Trophoblast cell (in vitro differentiated cells and primary cell): ENCODE data around the gene GALNT9.

Experiments used
- DNase-seq, 2 donors: peaks; one replicate each; pipeline ENCODE4 v3.0.0-alpha.2; 2016
- H2AFZ ChIP-seq: 2 replicates; pipeline ENCODE4 v1.6.1; 2013; ENCODE audit warnings: low read length, moderate library complexity, mild to moderate bottlenecking; ENCODE audit not compliant: insufficient read depth, poor library complexity
- H2AK5ac ChIP-seq: 2 replicates; pipeline ENCODE4 v1.6.1; 2013; ENCODE audit warnings: mild to moderate bottlenecking, low read length
- H2BK120ac ChIP-seq: 2 replicates; pipeline ENCODE4 v1.6.1; 2013; ENCODE audit warnings: low read length, mild to moderate bottlenecking, moderate library complexity; ENCODE audit not compliant: insufficient read depth, poor library complexity
- H2BK12ac ChIP-seq: 2 replicates; pipeline ENCODE4 v1.6.1; 2013; ENCODE audit warnings: mild to moderate bottlenecking, low read length, moderate library complexity
- H2BK5ac ChIP-seq: 2 replicates; pipeline ENCODE4 v1.6.1; 2013; ENCODE audit warnings: low read length, low read depth, moderate library complexity, mild to moderate bottlenecking; ENCODE audit not compliant: poor library complexity
- H3K14ac ChIP-seq: 2 replicates; pipeline ENCODE4 v1.6.1; 2013; ENCODE audit warnings: mild to moderate bottlenecking, low read length
- H3K18ac ChIP-seq: 2 replicates; pipeline ENCODE4 v1.6.1; 2013; ENCODE audit warnings: mild to moderate bottlenecking, low read length
- H3K23ac ChIP-seq: 2 replicates; pipeline ENCODE4 v1.6.1; 2013; ENCODE audit warnings: low read length
- H3K27ac ChIP-seq: 2 replicates; pipeline ENCODE4 v1.5.1; 2013; ENCODE audit warnings: low read depth, mild to moderate bottlenecking, inconsistent platforms, low read length, moderate library complexity
- H3K27me3 ChIP-seq: 2 replicates; pipeline ENCODE4 v1.6.1; 2013; ENCODE audit warnings: inconsistent platforms, mild to moderate bottlenecking, low read length, moderate library complexity; ENCODE audit not compliant: insufficient read depth
- H3K36me3 ChIP-seq, 2 experiments: 1 replicate in 1 of 2; 2 replicates in 1 of 2; pipeline ENCODE4 v1.6.1; 2013; ENCODE audit warnings: low read length in 2 of 2, mild to moderate bottlenecking in 2 of 2, moderate library complexity in 1 of 2; ENCODE audit not compliant: insufficient read depth in 2 of 2, control insufficient read depth in 1 of 2
- H3K4ac ChIP-seq: 2 replicates; pipeline ENCODE4 v1.6.1; 2013; ENCODE audit warnings: low read depth, mild to moderate bottlenecking, low read length, moderate library complexity
- H3K4me1 ChIP-seq, 2 experiments: 1 replicate in 1 of 2; 2 replicates in 1 of 2; pipeline ENCODE4 v1.6.1; 2013; ENCODE audit warnings: low read length in 2 of 2, mild to moderate bottlenecking in 2 of 2, moderate library complexity in 1 of 2; ENCODE audit not compliant: insufficient read depth in 2 of 2, control insufficient read depth in 1 of 2
- H3K4me2 ChIP-seq: 2 replicates; pipeline ENCODE4 v1.6.1; 2013; ENCODE audit warnings: inconsistent platforms, mild to moderate bottlenecking, low read length, moderate library complexity
- H3K4me3 ChIP-seq: 2 replicates; pipeline ENCODE4 v1.5.1; 2013; ENCODE audit warnings: mild to moderate bottlenecking, low read depth, low read length, inconsistent platforms
- H3K79me1 ChIP-seq: one replicate; pipeline ENCODE4 v1.6.1; 2013; ENCODE audit warnings: low read length
- H3K79me2 ChIP-seq: 2 replicates; pipeline ENCODE4 v1.6.1; 2013; ENCODE audit warnings: low read length, mild to moderate bottlenecking; ENCODE audit not compliant: control insufficient read depth, insufficient read depth, poor library complexity
- H3K9ac ChIP-seq: 2 replicates; pipeline ENCODE4 v1.6.1; 2013; ENCODE audit warnings: mild to moderate bottlenecking, low read length
- H3K9me3 ChIP-seq: 2 replicates; pipeline ENCODE4 v1.6.1; 2013; ENCODE audit warnings: low read depth, mild to moderate bottlenecking, control low read depth, inconsistent platforms, low read length; ENCODE audit not compliant: insufficient read depth
- H4K12ac ChIP-seq: 2 replicates; pipeline ENCODE4 v1.6.1; 2013; ENCODE audit warnings: low read depth, mild to moderate bottlenecking, low read length, moderate library complexity
- H4K8ac ChIP-seq: 2 replicates; pipeline ENCODE4 v1.6.1; 2013; ENCODE audit warnings: low read depth, mild to moderate bottlenecking, low read length, moderate library complexity
- H4K91ac ChIP-seq: one replicate; pipeline ENCODE4 v1.6.1; 2013; ENCODE audit warnings: low read depth, mild to moderate bottlenecking, low read length, moderate library complexity
- WGBS: extraction: QIAGEN DNeasy Blood & Tissue Kit; methylation state at CpG from one replicate; pipeline ENCODE4 v1.1.7; 2013; ENCODE audit warnings: missing lambda C conversion rate; ENCODE audit not compliant: insufficient read length, insufficient coverage; ENCODE audit errors: extremely low coverage; 5-methylcytosine and 5-hydroxymethylcytosine counted together

The GALNT9 gene

GRCh38 chr12:132173135-132174014 is 156.0 kb downstream of the GALNT9 start:
- Histone ChIP-seq H3K14ac (no peak overlapping the region), H3K4me2 (no peak overlapping the region), H4K91ac (no peak overlapping the region), H2AFZ (no peak overlapping the region), H2AK5ac (no peak overlapping the region), H2BK12ac (no peak overlapping the region), H3K9me3 (no peaks in the 10 kb centered on the region), H3K9ac (no peak overlapping the region), H3K27me3 (no peaks in the 10 kb centered on the region), H3K79me1 (no peaks in the 10 kb centered on the region), H3K18ac (no peak overlapping the region), H3K4me3 (no peak overlapping the region), H4K12ac (no peak overlapping the region), H3K4ac (no peak overlapping the region), H4K8ac (no peak overlapping the region), H2BK120ac (no peak overlapping the region), H3K23ac (no peak overlapping the region), H3K79me2 (no peaks in the 10 kb centered on the region), H3K27ac (no peak overlapping the region), H2BK5ac (no peak overlapping the region), H3K36me3 (no peaks in the 10 kb centered on the region), H3K4me1 (peaks cover 0 to 5% of the 10 kb centered on the region in 2 experiments)
- WGBS = no CpG with 5 or more reads among the region's 35 CpGs
- no peak for DNase-seq

GRCh38 chr12:132172619-132173018 is 156.8 kb downstream of the GALNT9 start:
- H3K79me1 ChIP-seq = no peaks in the 10 kb centered on the region
- H4K91ac ChIP-seq = no peak overlapping the region
- H3K4me1 ChIP-seq = peaks cover 0 to 5% of the 10 kb centered on the region in 2 experiments
- H2BK5ac ChIP-seq = no peak overlapping the region
- H4K12ac ChIP-seq = no peak overlapping the region
- H3K27me3 ChIP-seq = no peaks in the 10 kb centered on the region
- no peak overlapping the region for H3K14ac ChIP-seq
- H3K23ac ChIP-seq = no peak overlapping the region
- no peak overlapping the region for H2AK5ac ChIP-seq
- H3K4me2 ChIP-seq = no peak overlapping the region
- H2BK120ac ChIP-seq = no peak overlapping the region
- H4K8ac ChIP-seq = no peak overlapping the region
- H2BK12ac ChIP-seq = no peak overlapping the region
- WGBS = no CpG with 5 or more reads among the region's 15 CpGs
- H3K79me2 ChIP-seq = no peaks in the 10 kb centered on the region
- no peak overlapping the region for H3K27ac ChIP-seq
- H3K36me3 ChIP-seq = no peaks in the 10 kb centered on the region
- H3K18ac ChIP-seq = no peak overlapping the region
- no peak overlapping the region for H2AFZ ChIP-seq
- H3K4ac ChIP-seq = no peak overlapping the region
- DNase-seq = no peak
- H3K9ac ChIP-seq = no peak overlapping the region
- H3K4me3 ChIP-seq = no peak overlapping the region
- no peaks in the 10 kb centered on the region for H3K9me3 ChIP-seq

DNA sequence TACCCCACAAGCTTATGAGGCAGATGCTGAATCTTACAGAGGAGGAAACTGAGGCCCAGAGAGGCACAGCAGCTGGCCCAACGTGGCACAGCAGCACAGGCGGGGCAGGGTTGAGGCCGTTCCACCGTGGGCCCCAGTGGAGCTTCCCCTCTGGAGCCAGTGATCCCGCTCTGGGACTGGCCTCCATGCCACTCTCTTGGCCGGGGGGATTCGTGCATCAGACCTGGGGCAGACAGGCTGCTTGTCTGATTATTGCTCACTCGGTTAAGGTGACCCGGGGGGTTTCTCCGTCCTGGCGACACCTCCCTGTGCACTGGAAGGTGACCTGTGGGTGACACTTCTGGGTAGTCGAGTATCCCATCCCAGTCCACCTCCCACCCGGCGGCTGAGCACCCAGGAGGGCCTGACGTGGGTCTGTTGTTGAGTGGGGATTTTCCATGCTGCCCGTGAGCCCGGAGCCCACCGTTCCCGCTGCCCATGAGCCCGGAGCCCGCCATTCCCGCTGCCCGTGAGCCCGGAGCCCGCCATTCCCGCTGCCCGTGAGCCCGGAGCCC is 157.3 kb downstream of the GALNT9 start:
- H3K79me1 ChIP-seq = no peaks in the 10 kb centered on the region
- H3K36me3 ChIP-seq = no peaks in the 10 kb centered on the region
- no peak overlapping the region for H2BK12ac ChIP-seq
- H2BK120ac ChIP-seq = no peak overlapping the region
- peaks cover 2% of the 10 kb centered on the region for H3K9me3 ChIP-seq
- no peak overlapping the region for H4K8ac ChIP-seq
- H3K4me1 ChIP-seq = peaks cover 0 to 5% of the 10 kb centered on the region in 2 experiments
- no peak overlapping the region for H3K4me2 ChIP-seq
- H3K9ac ChIP-seq = no peak overlapping the region
- no peak overlapping the region for H3K23ac ChIP-seq
- H3K79me2 ChIP-seq = no peaks in the 10 kb centered on the region
- H2AFZ ChIP-seq = no peak overlapping the region
- WGBS = no CpG with 5 or more reads among the region's 28 CpGs
- H3K14ac ChIP-seq = no peak overlapping the region
- DNase-seq = no peak
- no peak overlapping the region for H3K18ac ChIP-seq
- H4K91ac ChIP-seq = no peak overlapping the region
- H2AK5ac ChIP-seq = no peak overlapping the region
- H4K12ac ChIP-seq = no peak overlapping the region
- H3K27me3 ChIP-seq = no peaks in the 10 kb centered on the region
- no peak overlapping the region for H3K4ac ChIP-seq
- H3K27ac ChIP-seq = no peak overlapping the region
- H2BK5ac ChIP-seq = no peak overlapping the region
- no peak overlapping the region for H3K4me3 ChIP-seq

DNA sequence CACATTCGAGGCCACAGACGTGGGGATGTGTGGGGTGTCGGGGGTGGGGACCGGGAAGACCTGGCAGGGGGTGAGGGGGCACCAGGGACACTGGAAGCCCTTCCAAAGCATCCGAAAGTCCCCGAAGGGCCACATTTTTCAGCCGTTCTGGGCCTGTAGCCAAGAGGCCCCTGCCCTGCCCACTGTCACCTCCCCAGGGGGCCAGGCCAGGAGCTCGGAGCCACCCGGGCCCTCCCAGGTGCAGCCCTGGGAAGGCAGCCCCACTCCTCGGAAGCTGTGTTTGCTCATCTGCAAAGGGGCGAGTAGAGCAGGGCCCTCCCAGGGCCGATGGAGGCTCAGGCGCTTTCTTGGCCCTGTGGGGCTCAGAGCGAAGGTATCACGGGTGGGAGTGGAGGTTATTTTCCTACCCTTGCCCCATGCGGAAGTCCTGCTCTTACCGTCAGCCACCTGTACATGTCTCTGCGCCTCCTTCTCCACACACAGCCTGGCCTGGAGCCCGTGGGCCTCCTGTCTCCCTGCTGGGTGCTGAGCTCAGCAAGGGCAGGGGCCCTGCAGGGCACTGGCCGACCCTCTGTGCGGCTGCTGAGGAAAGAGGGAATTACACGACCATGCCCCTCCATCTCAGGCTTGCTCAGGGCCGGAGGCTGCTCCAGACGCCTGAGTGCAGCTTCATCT is 158.0 kb downstream of the GALNT9 start:
- DNase-seq = no peak
- Histone ChIP-seq H2BK5ac (no peak overlapping the region), H3K4ac (no peak overlapping the region), H3K4me3 (no peak overlapping the region), H3K79me1 (no peaks in the 10 kb centered on the region), H3K36me3 (no peaks in the 10 kb centered on the region), H2BK12ac (no peak overlapping the region), H2AK5ac (no peak overlapping the region), H4K91ac (no peak overlapping the region), H3K9me3 (peaks cover 3% of the 10 kb centered on the region), H3K27ac (no peak overlapping the region), H3K27me3 (no peaks in the 10 kb centered on the region), H3K79me2 (no peaks in the 10 kb centered on the region), H4K8ac (no peak overlapping the region), H3K9ac (no peak overlapping the region), H3K18ac (no peak overlapping the region), H3K4me1 (peaks cover 0 to 5% of the 10 kb centered on the region in 2 experiments), H2AFZ (no peak overlapping the region), H4K12ac (no peak overlapping the region), H3K4me2 (no peak overlapping the region), H3K23ac (no peak overlapping the region), H3K14ac (no peak overlapping the region), H2BK120ac (no peak overlapping the region)
- WGBS = no CpG with 5 or more reads among the region's 24 CpGs
